K562 (cell line): ENCODE measurements around the gene PAH. TPM values are rescaled to one million over a fixed set of nuclear protein-coding genes. Genes with fewer than 3 reads are reported as not detected.

Experiments
- ATAC-seq: fragments of 200-7000 bp; cut with Tn5 transposase; 3 replicates; pipeline ENCODE4 v1.9.1; 2020; ENCODE audit warnings: moderate library complexity
- BruUV-seq: library from RNA; stranded (reverse); fragments of 400-500 nt; replicated peaks from 2 replicates; lab custom pipeline; 2021; lab: Mats Ljungman, UMichigan
- CTCF ChIA-PET: fragments of 300-600 bp; formaldehyde crosslinking; extraction: SDS; loops from one replicate; lab custom pipeline; 2021; ENCODE audit warnings: low intra/inter-chr PET ratio; lab: Yijun Ruan, JAX
- POLR2A ChIA-PET: fragments of 300-600, 350-650 bp; sonication (Branson Sonifier 250); formaldehyde crosslinking; extraction: SDS; loops from one replicate; lab custom pipeline; 2021; ENCODE audit warnings: antibody characterized with exemption, inconsistent platforms; lab: Yijun Ruan, JAX
- DNase-seq, 4 experiments: peaks; one replicate each; pipeline versions ENCODE4 v3.0.0 to v3.0.0-alpha.2; 2011 to 2018; ENCODE audit warnings: low spot score in 3 of 4, mixed read lengths in 3 of 4; ENCODE audit errors: extremely low read depth in 1 of 4
- FAIRE-seq: peaks from 2 replicates; lab custom pipeline; 2011; peaks lifted over from hg19 to GRCh38; lab: Jason Lieb, UNC
- H2AFZ ChIP-seq: 2 replicates; pipeline ENCODE4 v1.6.0; 2011; ENCODE audit warnings: low read depth, low read length, control low read depth, inconsistent platforms
- H3K27ac ChIP-seq: fragments of 200-600 bp; 3 replicates; pipeline ENCODE4 v1.8.0; 2011; ENCODE audit warnings: low read depth, mild to moderate bottlenecking, control low read depth, inconsistent platforms, low read length, moderate library complexity, mixed read lengths; ENCODE audit errors: extremely low read depth
- H3K27me3 ChIP-seq, 2 experiments: fragments of 300-600 bp in 1 of 2; 2 replicates in 1 of 2; 3 replicates in 1 of 2; pipeline versions ENCODE4 v1.6.0 to v1.8.0; 2011; ENCODE audit warnings: inconsistent platforms in 2 of 2, low read length in 2 of 2, mild to moderate bottlenecking in 1 of 2, mixed read lengths in 1 of 2, moderate library complexity in 1 of 2; ENCODE audit not compliant: control insufficient read depth in 2 of 2, insufficient read depth in 2 of 2
- H3K36me3 ChIP-seq: fragments of 300-600 bp; 3 replicates; pipeline ENCODE4 v1.8.0; 2011; ENCODE audit warnings: mild to moderate bottlenecking, low read length, inconsistent platforms; ENCODE audit not compliant: control insufficient read depth, insufficient read depth
- H3K4me1 ChIP-seq, 2 experiments: fragments of 200-600 bp in 1 of 2; replicated peaks in 1 of 2; 2 replicates in 1 of 2; 3 replicates in 1 of 2; pipeline versions ENCODE4 v1.5.1 to v1.8.0; 2011; ENCODE audit warnings: inconsistent platforms in 2 of 2, low read length in 2 of 2, mild to moderate bottlenecking in 1 of 2, mixed read lengths in 1 of 2, moderate library complexity in 1 of 2; ENCODE audit not compliant: control insufficient read depth in 2 of 2, insufficient read depth in 2 of 2
- H3K4me2 ChIP-seq: 2 replicates; pipeline ENCODE4 v1.6.1; 2011; ENCODE audit warnings: low read length, control low read depth, inconsistent platforms, mixed read lengths; ENCODE audit not compliant: insufficient read depth
- H3K4me3 ChIP-seq: fragments of 200-600 bp; sonication (generic), shearing (Covaris generic); 2 replicates; pipeline ENCODE4 v1.5.1; 2016; ENCODE audit warnings: control low read depth, inconsistent platforms
- H3K79me2 ChIP-seq: fragments of 200-600 bp; 3 replicates; pipeline ENCODE4 v1.8.0; 2011; ENCODE audit warnings: low read length, inconsistent platforms; ENCODE audit not compliant: control insufficient read depth, insufficient read depth
- H3K9ac ChIP-seq, 2 experiments: 2 replicates each; pipeline versions ENCODE4 v1.6.0 to v1.6.1; 2011; ENCODE audit warnings: low read depth in 2 of 2, low read length in 2 of 2, control low read depth in 1 of 2, inconsistent platforms in 1 of 2, mild to moderate bottlenecking in 1 of 2, mixed read lengths in 1 of 2; ENCODE audit not compliant: insufficient read depth in 1 of 2
- H3K9me1 ChIP-seq: one replicate; pipeline ENCODE4 v1.6.0; 2011; ENCODE audit warnings: inconsistent platforms, mild to moderate bottlenecking, low read length, moderate library complexity; ENCODE audit not compliant: control insufficient read depth, insufficient read depth
- H3K9me3 ChIP-seq: replicated peaks from 2 replicates; pipeline ENCODE4 v1.5.1; 2011; ENCODE audit warnings: low read depth, low read length, inconsistent platforms; ENCODE audit not compliant: control insufficient read depth, insufficient read depth
- H4K20me1 ChIP-seq: replicated peaks from 2 replicates; pipeline ENCODE4 v1.6.1; 2011; ENCODE audit warnings: low read length, inconsistent platforms, mixed read lengths; ENCODE audit not compliant: control insufficient read depth, insufficient read depth
- CBFA2T3 ChIP-seq: fragments of 450-650 bp; IDR thresholded peaks from 2 replicates; pipeline ENCODE4 v1.6.1; 2017
- CBX2 ChIP-seq: fragments of 200-600 bp; sonication (generic); IDR thresholded peaks from one replicate; pipeline ENCODE4 v1.6.1; 2012; ENCODE audit warnings: mild to moderate bottlenecking, low read length, inconsistent platforms; ENCODE audit not compliant: insufficient read depth, poor library complexity, severe bottlenecking
- CTBP1 ChIP-seq: fragments of 450-650 bp; IDR thresholded peaks from 2 replicates; pipeline ENCODE4 v1.6.1; 2016; ENCODE audit warnings: borderline replicate concordance
- ESRRB ChIP-seq: fragments of 250-450 bp; sonication (Bioruptor Pico); IDR thresholded peaks from 2 replicates; pipeline ENCODE4 v1.5.0; 2020; ENCODE audit warnings: mild to moderate bottlenecking, moderate library complexity, borderline replicate concordance
- FOXJ2 ChIP-seq: fragments of 200-800 bp; sonication (Bioruptor generic); IDR thresholded peaks from 2 replicates; pipeline ENCODE4 v1.6.1; 2016; ENCODE audit warnings: missing genetic modification characterization, missing compliant biosample characterization
- FOXJ3 ChIP-seq: sonication (generic); formaldehyde crosslinking; IDR thresholded peaks from 2 replicates; pipeline ENCODE4 v1.4.0; 2020; ENCODE audit warnings: mild to moderate bottlenecking, missing genetic modification reagents
- FOXK1 ChIP-seq: sonication (generic); formaldehyde crosslinking; IDR thresholded peaks from 2 replicates; pipeline ENCODE4 v1.8.0; 2022; ENCODE audit warnings: missing genetic modification reagents, mild to moderate bottlenecking, borderline replicate concordance
- MED1 ChIP-seq: sonication (generic); formaldehyde crosslinking; IDR thresholded peaks from 2 replicates; pipeline ENCODE4 v1.8.1; 2023; ENCODE audit warnings: missing genetic modification reagents, borderline replicate concordance
- NONO ChIP-seq, 2 experiments: fragments of 200-400 bp in 1 of 2; fragments of 450-650 bp in 1 of 2; formaldehyde crosslinking in 1 of 2; IDR thresholded peaks; 2 replicates each; pipeline ENCODE4 v1.6.1; 2017; ENCODE audit warnings: low read depth in 2 of 2, mild to moderate bottlenecking in 2 of 2, moderate library complexity in 2 of 2, low read length in 1 of 2
- OTX1 ChIP-seq: fragments of 450-650 bp; formaldehyde crosslinking; IDR thresholded peaks from 2 replicates; pipeline ENCODE4 v1.4.0; 2022; ENCODE audit warnings: mild to moderate bottlenecking
- PML ChIP-seq: IDR thresholded peaks from 2 replicates; pipeline ENCODE4 v1.6.1; 2012; ENCODE audit warnings: low read length, inconsistent platforms
- RFX5 ChIP-seq: IDR thresholded peaks from 2 replicates; pipeline ENCODE4 v1.6.1; 2011; ENCODE audit warnings: low read depth, mild to moderate bottlenecking, improper control_type of control experiment, low read length
- RNF2 ChIP-seq: sonication (generic); IDR thresholded peaks from 2 replicates; pipeline ENCODE4 v1.6.1; 2016
- TAL1 ChIP-seq: fragments of 450-650 bp; IDR thresholded peaks from 2 replicates; pipeline ENCODE4 v1.6.1; 2016; ENCODE audit warnings: mild to moderate bottlenecking
- U2AF2 ChIP-seq: fragments of 200-400 bp; formaldehyde crosslinking; optimal IDR thresholded peaks from 2 replicates; pipeline ENCODE3; 2017; ENCODE audit warnings: low read depth, mild to moderate bottlenecking, low read length
- ZEB2 ChIP-seq: fragments of 450-650 bp; IDR thresholded peaks from 2 replicates; pipeline ENCODE4 v1.6.1; 2016
- ZNF589 ChIP-seq: fragments of 200-800 bp; sonication (Bioruptor generic); IDR thresholded peaks from 2 replicates; pipeline ENCODE4 v1.6.1; 2016; ENCODE audit warnings: low read depth, missing genetic modification characterization, missing compliant biosample characterization
- ZNF695 ChIP-seq: fragments of 450-650 bp; formaldehyde crosslinking; IDR thresholded peaks from 2 replicates; pipeline ENCODE4 v1.4.0; 2020; ENCODE audit warnings: mild to moderate bottlenecking, moderate library complexity
- WGBS: fragments of 100-300 bp; shearing (Covaris generic); methylation state at CpG from one replicate; pipeline ENCODE4 v1.1.6; 2016; ENCODE audit warnings: low coverage, mixed read lengths; ENCODE audit not compliant: insufficient coverage; ENCODE audit errors: missing lambda C conversion rate; 5-methylcytosine and 5-hydroxymethylcytosine counted together
- in situ Hi-C: fragments of 300-500 bp; cut with MboI; formaldehyde crosslinking; loops from 4 replicates; pipeline ENCODE4 v1.15.0; 2018; ENCODE audit warnings: inconsistent platforms, mixed read lengths
- intact Hi-C: fragments of 100-400 bp; cut with micrococcal nuclease; formaldehyde crosslinking; loops from 2 replicates; pipeline ENCODE4 v1.14.2; 2022
- polyA plus RNA-seq, 8 experiments: library from polyadenylated mRNA; depleted of rRNA in 4 of 8; stranded (reverse) in 5 of 8; unstranded in 3 of 8; fragments of >200 nt; fragmentation: Nextera tagmentation in 2 of 8; fragmentation: Illumina TruSeq in 1 of 8; extraction: Ambion mirVana in 2 of 8; extraction: Trizol in 1 of 8; gene quantifications; 2 replicates each; pipeline versions ENCODE4 v1.2.1 to v1.2.3, GENCODE V29; 2011 to 2014; ENCODE audit warnings: inconsistent platforms in 1 of 8, missing spikeins in 1 of 8
- total RNA-seq, 7 experiments: library from RNA; depleted of rRNA in 6 of 7; stranded (reverse); fragments of >200 nt in 6 of 7; fragmentation: Illumina TruSeq in 2 of 7; extraction: Trizol in 2 of 7; gene quantifications; 2 replicates each; pipeline versions ENCODE4 v1.2.1 to v1.2.3, GENCODE V29; 2011 to 2021; ENCODE audit warnings: low replicate concordance in 1 of 7
- TF ChIP-seq, protein P1 (sequence below): fragments of 250-450 bp; sonication (Bioruptor Pico); IDR thresholded peaks from 2 replicates; pipeline ENCODE4 v1.8.0; 2022; ENCODE audit warnings: inconsistent platforms
- TF ChIP-seq, protein P2 (sequence below): fragments of 450-650 bp; formaldehyde crosslinking; IDR thresholded peaks from 2 replicates; pipeline ENCODE4 v1.4.0; 2020; ENCODE audit warnings: mild to moderate bottlenecking, moderate library complexity

Gene PAH
- total and polyA plus RNA-seq, 9 of the 15 experiments (the other 6 are each of a cell fraction or from before 2014, with no cell fraction given) = 0.13 to 0.75 (median 0.69) TPM; not detected in 6

DNA sequence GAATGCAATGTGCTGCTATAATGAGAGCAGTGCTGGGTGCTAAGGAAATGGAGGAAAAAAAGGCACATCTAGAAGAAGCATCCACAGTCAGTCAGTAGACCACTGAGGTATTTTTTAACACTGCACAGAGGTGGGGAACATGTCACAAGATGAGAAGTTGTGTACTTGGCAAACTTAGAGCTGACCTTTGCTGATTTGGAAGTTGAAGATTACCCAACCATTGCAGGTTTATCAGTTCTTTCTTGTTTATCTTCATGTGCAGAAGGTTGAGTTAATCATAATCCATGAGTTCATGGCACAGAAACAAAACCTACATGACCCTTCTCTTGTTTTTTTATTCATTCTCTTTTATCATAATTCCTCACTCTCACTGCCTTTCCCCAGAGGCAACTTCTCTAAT lies 3.2 kb upstream of the PAH start (continued):
- TF ChIP-seq ZNF589 (CRISPR knock-in tag) (no peak), CBFA2T3 (peak; percentile 19; the same call in 1 of the 2 replicates), OTX1 (CRISPR knock-in tag) (no peak), RFX5 (no peak), CTBP1 (no peak)

DNA sequence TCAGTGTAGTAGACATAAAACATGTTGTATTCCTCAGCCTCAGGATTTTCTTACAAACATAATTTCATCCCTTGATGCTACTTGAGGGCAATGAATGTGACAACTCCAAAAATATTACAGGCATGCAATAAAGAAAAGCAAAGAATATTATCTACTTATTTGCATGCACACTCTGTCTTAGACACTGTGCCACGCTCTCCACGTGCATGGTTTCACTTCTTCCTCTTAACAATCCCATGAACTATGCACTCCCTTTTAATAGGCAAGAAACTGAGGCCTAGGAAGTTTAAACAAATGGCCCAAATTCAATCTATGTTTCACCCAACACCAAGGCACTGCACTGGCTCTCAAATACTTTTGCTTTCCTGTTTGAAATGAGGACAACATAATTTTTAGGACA lies 1.8 kb upstream of the PAH start:
- in situ Hi-C loops = no loop called here
- H2AFZ ChIP-seq = no peak overlapping the region

More for the DNA sequence above, 1.8 kb upstream of the PAH start:
- no peaks in the 10 kb centered on the region for H3K9me1 ChIP-seq
- H3K4me3 ChIP-seq = no peak overlapping the region
- FAIRE-seq (no peak), DNase-seq (no peak), ATAC-seq (no peak)
- ChIA-PET POLR2A (interaction anchor here (0.8 kb wide), 1 partner anchor 124 kb away, joined by 3 read pairs; no protein-coding TSS in a partner anchor), CTCF (no interaction called here)
- H3K27ac ChIP-seq = no peak overlapping the region
- H3K27me3 ChIP-seq = peaks cover 0 to 3% of the 10 kb centered on the region in 2 experiments; a peak in 1 of 5 replicates
- intact Hi-C loops = no loop called here
- WGBS = 0% methylated on average over 2 of the region's 2 CpGs
- H3K36me3 ChIP-seq = no peaks in the 10 kb centered on the region
- H3K4me2 ChIP-seq = no peak overlapping the region
- H3K4me1 ChIP-seq = peaks cover 0 to 6% of the 10 kb centered on the region in 2 experiments; a peak in 2 of 5 replicates
- no peaks in the 10 kb centered on the region for H3K9me3 ChIP-seq
- TF ChIP-seq, protein P1, sequence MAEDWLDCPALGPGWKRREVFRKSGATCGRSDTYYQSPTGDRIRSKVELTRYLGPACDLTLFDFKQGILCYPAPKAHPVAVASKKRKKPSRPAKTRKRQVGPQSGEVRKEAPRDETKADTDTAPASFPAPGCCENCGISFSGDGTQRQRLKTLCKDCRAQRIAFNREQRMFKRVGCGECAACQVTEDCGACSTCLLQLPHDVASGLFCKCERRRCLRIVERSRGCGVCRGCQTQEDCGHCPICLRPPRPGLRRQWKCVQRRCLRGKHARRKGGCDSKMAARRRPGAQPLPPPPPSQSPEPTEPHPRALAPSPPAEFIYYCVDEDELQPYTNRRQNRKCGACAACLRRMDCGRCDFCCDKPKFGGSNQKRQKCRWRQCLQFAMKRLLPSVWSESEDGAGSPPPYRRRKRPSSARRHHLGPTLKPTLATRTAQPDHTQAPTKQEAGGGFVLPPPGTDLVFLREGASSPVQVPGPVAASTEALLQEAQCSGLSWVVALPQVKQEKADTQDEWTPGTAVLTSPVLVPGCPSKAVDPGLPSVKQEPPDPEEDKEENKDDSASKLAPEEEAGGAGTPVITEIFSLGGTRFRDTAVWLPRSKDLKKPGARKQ = no peak
- TF ChIP-seq MED1 (CRISPR knock-in tag) = no peak
- TF ChIP-seq ZEB2 = no peak
- TF ChIP-seq FOXK1 (CRISPR knock-in tag) = no peak
- no peak for TF ChIP-seq ZNF695 (CRISPR knock-in tag)
- no peak for TF ChIP-seq FOXJ2 (tag)
- TF ChIP-seq, protein P2, sequence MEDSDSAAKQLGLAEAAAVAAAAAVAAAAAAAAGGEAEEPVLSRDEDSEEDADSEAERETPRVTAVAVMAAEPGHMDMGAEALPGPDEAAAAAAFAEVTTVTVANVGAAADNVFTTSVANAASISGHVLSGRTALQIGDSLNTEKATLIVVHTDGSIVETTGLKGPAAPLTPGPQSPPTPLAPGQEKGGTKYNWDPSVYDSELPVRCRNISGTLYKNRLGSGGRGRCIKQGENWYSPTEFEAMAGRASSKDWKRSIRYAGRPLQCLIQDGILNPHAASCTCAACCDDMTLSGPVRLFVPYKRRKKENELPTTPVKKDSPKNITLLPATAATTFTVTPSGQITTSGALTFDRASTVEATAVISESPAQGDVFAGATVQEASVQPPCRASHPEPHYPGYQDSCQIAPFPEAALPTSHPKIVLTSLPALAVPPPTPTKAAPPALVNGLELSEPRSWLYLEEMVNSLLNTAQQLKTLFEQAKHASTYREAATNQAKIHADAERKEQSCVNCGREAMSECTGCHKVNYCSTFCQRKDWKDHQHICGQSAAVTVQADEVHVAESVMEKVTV (CRISPR knock-in tag) = no peak
- no peak for TF ChIP-seq U2AF2
- no peak for TF ChIP-seq TAL1
- TF ChIP-seq PML = no peak
- TF ChIP-seq RNF2 = no peak
- TF ChIP-seq CBX2 = no peak
- no peak for TF ChIP-seq FOXJ3 (CRISPR knock-in tag)
- no peak for TF ChIP-seq NONO (IDR thresholded peaks at IDR 0.05; ENCODE audit: low read depth in 2 of 2, low read length in 1 of 2)
- TF ChIP-seq ESRRB = no peak
- no peak overlapping the region for H3K9ac ChIP-seq
- H4K20me1 ChIP-seq = no peaks in the 10 kb centered on the region
- H3K79me2 ChIP-seq = no peaks in the 10 kb centered on the region
- BruUV-seq = no TSS peak
